GM13977 (cell line): ENCODE data around the gene DDIAS.
"Not testable (repeated sequence)": the region's sequence is repeated elsewhere in the genome, so short reads cannot be mapped to it uniquely, and the experiment has no call there.

Experiments
- DNase-seq: peaks from one replicate; pipeline ENCODE4 v3.0.0; 2012; ENCODE audit warnings: low spot score
- in situ Hi-C: fragments of 300-500 bp; cut with MboI; formaldehyde crosslinking; loops from one replicate; pipeline ENCODE4 v1.12.0; 2022; ENCODE audit warnings: low sequenced_read_pairs, low pct_unique_long_range_greater_than_20kb, mixed read lengths, inconsistent platforms; ENCODE audit not compliant: unreplicated experiment
- TF ChIP-seq, protein P1 (sequence below): IDR thresholded peaks from 2 replicates; pipeline ENCODE4 v1.5.1; 2012; ENCODE audit warnings: mild to moderate bottlenecking, control low read depth; ENCODE audit not compliant: insufficient read depth; ENCODE audit errors: extremely low read depth, missing control alignments

DDIAS gene

DNA sequence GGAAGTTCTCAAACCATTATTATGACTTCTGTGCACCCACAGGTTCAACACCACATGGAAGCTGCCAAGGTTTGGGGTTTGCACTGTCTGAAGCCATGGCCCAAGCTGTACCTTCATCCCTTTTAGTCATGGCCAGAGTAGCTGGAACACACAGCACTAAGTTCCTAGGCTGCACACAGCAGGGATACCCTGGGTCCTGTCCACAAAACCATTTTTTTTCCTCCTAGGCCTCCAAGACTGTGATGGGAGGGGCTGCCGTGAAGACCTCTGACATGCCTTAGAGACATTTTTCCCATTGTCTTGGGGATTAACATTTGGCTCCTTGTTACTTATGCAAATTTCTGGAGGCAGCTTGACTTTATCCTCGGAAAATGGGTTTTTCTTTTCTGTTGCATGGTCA, 42.7 kb downstream of the DDIAS start:
- TF ChIP-seq, protein P1, sequence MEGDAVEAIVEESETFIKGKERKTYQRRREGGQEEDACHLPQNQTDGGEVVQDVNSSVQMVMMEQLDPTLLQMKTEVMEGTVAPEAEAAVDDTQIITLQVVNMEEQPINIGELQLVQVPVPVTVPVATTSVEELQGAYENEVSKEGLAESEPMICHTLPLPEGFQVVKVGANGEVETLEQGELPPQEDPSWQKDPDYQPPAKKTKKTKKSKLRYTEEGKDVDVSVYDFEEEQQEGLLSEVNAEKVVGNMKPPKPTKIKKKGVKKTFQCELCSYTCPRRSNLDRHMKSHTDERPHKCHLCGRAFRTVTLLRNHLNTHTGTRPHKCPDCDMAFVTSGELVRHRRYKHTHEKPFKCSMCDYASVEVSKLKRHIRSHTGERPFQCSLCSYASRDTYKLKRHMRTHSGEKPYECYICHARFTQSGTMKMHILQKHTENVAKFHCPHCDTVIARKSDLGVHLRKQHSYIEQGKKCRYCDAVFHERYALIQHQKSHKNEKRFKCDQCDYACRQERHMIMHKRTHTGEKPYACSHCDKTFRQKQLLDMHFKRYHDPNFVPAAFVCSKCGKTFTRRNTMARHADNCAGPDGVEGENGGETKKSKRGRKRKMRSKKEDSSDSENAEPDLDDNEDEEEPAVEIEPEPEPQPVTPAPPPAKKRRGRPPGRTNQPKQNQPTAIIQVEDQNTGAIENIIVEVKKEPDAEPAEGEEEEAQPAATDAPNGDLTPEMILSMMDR = no peak
- no peak for DNase-seq
- in situ Hi-C loops = no loop called here

- in situ Hi-C loops, DNase-seq: not testable (repeated sequence)
Observed at GRCh38 chr11:82945041-82945440, 43.5 kb downstream of the DDIAS start.

- TF ChIP-seq, protein P1 = no peak
- in situ Hi-C loops = no loop called here
- no peak for DNase-seq
Observed at GRCh38 chr11:82945682-82946081, 44.1 kb downstream of the DDIAS start.

- DNase-seq = no peak
- in situ Hi-C loops = no loop called here
- TF ChIP-seq, protein P1 = no peak
Observed at GRCh38 chr11:82949352-82949751, 47.8 kb downstream of the DDIAS start.

- in situ Hi-C loops, DNase-seq: not testable (repeated sequence)
Observed at GRCh38 chr11:82950502-82950901, 49.0 kb downstream of the DDIAS start.

DNA sequence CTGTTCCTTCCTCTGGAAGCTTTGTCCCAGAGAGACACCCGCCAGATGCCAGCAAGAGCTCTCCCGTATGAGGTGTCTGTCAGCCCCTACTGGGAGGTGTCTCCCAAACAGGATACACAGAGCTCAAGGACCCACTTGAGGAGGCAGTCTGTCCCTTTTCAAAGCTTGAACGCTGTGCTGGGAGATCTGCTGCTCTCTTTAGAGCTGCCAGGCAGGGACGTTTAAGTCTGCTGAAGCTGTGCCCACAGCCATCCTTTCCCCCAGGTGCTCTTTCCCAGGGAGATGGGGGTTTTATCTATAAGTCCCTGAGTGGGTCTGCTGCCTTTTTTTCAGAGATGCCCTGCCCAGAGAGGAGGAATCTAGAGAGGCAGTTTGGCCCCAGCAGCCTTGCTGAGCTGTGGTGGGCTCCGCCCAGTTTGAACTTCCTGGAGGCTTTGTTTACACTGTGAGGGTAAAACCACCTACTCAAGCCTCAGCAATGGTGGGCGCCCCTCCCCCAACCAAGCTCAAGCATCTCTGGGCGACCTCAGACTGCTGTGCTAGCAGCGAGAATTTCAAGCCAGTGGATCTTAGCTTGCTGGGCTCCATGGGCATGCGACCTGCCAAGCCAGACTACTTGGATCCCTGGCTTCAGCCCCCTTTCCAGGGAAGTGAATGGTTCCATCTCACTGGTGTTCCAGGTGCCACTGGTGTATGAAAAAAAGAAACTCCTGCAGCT, 54.4 kb downstream of the DDIAS start:
- in situ Hi-C loops, DNase-seq: not testable (repeated sequence)

- in situ Hi-C loops = no loop called here
- DNase-seq = peak; percentile 24
- TF ChIP-seq, protein P1 = no peak
Observed at GRCh38 chr11:82959987-82960778, 58.6 kb downstream of the DDIAS start.

GRCh38 chr11:82960779-82961143, 59.2 kb downstream of the DDIAS start:
- no peak for DNase-seq
- in situ Hi-C loops = no loop called here
- TF ChIP-seq, protein P1 = no peak

GRCh38 chr11:82962021-82962420, 60.5 kb downstream of the DDIAS start:
- in situ Hi-C loops = not testable (repeated sequence)

More at GRCh38 chr11:82962021-82962420, 60.5 kb downstream of the DDIAS start:
- not testable (repeated sequence) for DNase-seq
